Transverse colon (tissue), 4 donors: ENCODE results near the gene TDRD9.

Source experiments
- EP300 ChIP-seq: sonication (generic); formaldehyde crosslinking; IDR thresholded peaks from one replicate; pipeline ENCODE4 v1.6.1; 2017; ENCODE audit warnings: antibody characterized with exemption, low read depth
- POLR2A ChIP-seq: fragments of 450-650 bp; IDR thresholded peaks from one replicate; pipeline ENCODE4 v1.6.1; 2016; ENCODE audit warnings: antibody characterized with exemption, mild to moderate bottlenecking, moderate library complexity
- POLR2AphosphoS5 ChIP-seq, 3 donors: sonication (generic); formaldehyde crosslinking; IDR thresholded peaks; one replicate each; pipeline ENCODE4 v1.6.1; 2016; ENCODE audit warnings: antibody characterized with exemption in 3 of 3
- TF ChIP-seq, protein P1 (sequence below), 5 experiments: fragments of 200-600 bp in 3 of 5; fragments of 450-650 bp in 2 of 5; sonication (generic) in 3 of 5; IDR thresholded peaks; 1 replicate in 2 of 5; 2 replicates in 3 of 5; pipeline ENCODE4 v1.5.1; 2016 to 2017; ENCODE audit warnings: antibody characterized with exemption in 5 of 5, inconsistent platforms in 3 of 5, mild to moderate bottlenecking in 2 of 5, moderate library complexity in 1 of 5

- no peak for TF ChIP-seq POLR2A
- TF ChIP-seq, protein P1, sequence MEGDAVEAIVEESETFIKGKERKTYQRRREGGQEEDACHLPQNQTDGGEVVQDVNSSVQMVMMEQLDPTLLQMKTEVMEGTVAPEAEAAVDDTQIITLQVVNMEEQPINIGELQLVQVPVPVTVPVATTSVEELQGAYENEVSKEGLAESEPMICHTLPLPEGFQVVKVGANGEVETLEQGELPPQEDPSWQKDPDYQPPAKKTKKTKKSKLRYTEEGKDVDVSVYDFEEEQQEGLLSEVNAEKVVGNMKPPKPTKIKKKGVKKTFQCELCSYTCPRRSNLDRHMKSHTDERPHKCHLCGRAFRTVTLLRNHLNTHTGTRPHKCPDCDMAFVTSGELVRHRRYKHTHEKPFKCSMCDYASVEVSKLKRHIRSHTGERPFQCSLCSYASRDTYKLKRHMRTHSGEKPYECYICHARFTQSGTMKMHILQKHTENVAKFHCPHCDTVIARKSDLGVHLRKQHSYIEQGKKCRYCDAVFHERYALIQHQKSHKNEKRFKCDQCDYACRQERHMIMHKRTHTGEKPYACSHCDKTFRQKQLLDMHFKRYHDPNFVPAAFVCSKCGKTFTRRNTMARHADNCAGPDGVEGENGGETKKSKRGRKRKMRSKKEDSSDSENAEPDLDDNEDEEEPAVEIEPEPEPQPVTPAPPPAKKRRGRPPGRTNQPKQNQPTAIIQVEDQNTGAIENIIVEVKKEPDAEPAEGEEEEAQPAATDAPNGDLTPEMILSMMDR (IDR thresholded peaks at IDR 0.05): peak in 2 of 5 experiments; percentile 10
- no peak for TF ChIP-seq POLR2AphosphoS5 (IDR thresholded peaks at IDR 0.05)
- TF ChIP-seq EP300: no peak
Observed at GRCh38 chr14:104075530-104076151, 147.4 kb downstream of the TDRD9 start.
